ENCODE measurements around the gene NARS2.

NARS2 gene

GRCh38 chr11:78425399-78426070, 149.1 kb downstream of the NARS2 start:
- Histone ChIP-seq H3K14ac (ENCODE audit: low read length) (no peak overlapping the region), H3K4me1 (ENCODE audit: control insufficient read depth in 1 of 2, insufficient read depth in 2 of 2, low read length in 2 of 2) (peaks cover 6 to 20% of the 10 kb centered on the region in 2 experiments), H3K4ac (ENCODE audit: low read depth, low read length) (no peak overlapping the region), H2BK12ac (ENCODE audit: low read length) (no peak overlapping the region), H4K12ac (ENCODE audit: low read depth, low read length) (no peak overlapping the region), H3K79me2 (ENCODE audit: control insufficient read depth, insufficient read depth, low read length, poor library complexity) (no peaks in the 10 kb centered on the region), H4K8ac (ENCODE audit: low read depth, low read length) (no peak overlapping the region), H3K4me2 (ENCODE audit: low read length) (no peak overlapping the region), H2BK5ac (ENCODE audit: low read depth, low read length, poor library complexity) (no peak overlapping the region), H3K27ac (ENCODE audit: low read depth, low read length) (no peak overlapping the region), H2BK120ac (ENCODE audit: insufficient read depth, low read length, poor library complexity) (peak overlapping the region; percentile 41), H3K27me3 (ENCODE audit: insufficient read depth, low read length) (no peaks in the 10 kb centered on the region), H3K36me3 (ENCODE audit: control insufficient read depth in 1 of 2, insufficient read depth in 2 of 2, low read length in 2 of 2) (no peaks in the 10 kb centered on the region), H2AFZ (ENCODE audit: insufficient read depth, low read length, poor library complexity) (no peak overlapping the region), H3K18ac (ENCODE audit: low read length) (no peak overlapping the region), H3K23ac (ENCODE audit: low read length) (no peak overlapping the region), H3K4me3 (ENCODE audit: low read depth, low read length) (no peak overlapping the region), H4K91ac (ENCODE audit: low read depth, low read length) (no peak overlapping the region), H2AK5ac (ENCODE audit: low read length) (no peak overlapping the region), H3K9me3 (ENCODE audit: insufficient read depth, low read depth, low read length) (no peaks in the 10 kb centered on the region), H3K79me1 (ENCODE audit: low read length) (peaks cover 14% of the 10 kb centered on the region), H3K9ac (ENCODE audit: low read length) (no peak overlapping the region)
- no peak for DNase-seq
- no CpG with 5 or more reads among the region's 4 CpGs for WGBS (ENCODE audit: extremely low coverage, insufficient coverage, insufficient read length)

DNA sequence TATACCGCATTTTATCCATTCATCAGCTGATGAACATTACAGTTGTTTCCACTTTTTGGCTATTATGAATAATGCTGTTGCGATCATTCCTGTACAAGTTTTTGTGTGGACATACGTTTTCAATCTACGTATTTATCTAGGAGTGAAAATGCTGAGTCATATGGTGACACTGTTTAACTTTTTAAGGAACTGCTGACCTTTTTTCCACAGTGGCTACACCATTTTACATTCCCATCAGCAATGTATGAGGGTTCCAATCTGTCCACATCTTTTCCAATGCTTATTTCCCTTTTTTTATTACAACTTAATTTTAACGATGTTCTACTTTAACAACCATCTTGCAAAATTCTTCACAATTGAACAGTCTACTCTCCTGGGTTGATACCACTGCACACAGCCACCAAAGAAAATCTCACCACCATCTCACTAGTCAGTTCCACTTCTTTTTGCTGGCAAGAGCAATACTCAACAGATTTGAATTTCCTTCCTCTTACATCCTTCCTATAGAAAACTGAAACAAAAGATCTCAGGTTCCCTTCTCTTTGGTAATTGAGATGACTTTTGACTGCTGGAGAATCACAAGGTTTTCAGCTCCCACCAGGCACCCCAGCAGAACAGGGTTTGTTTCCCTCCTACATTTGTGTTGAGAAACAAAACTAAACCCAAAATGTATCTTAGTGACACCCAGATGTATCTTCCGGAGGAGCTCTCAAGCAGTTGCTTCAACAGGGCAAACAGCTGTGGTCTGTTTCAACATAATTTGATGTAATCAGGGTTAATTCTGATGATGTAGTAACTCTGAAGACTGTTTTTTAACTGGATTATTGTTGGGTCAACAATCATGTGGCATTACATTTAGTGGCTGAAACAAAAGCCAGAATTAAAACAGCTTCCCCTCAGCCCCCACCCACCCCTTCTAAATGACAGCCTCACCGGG, 150.1 kb downstream of the NARS2 start:
- no peak overlapping the region for H3K4me2 ChIP-seq (ENCODE audit: low read length)
- H3K4me3 ChIP-seq (ENCODE audit: low read depth, low read length), result no peak overlapping the region
- H3K27ac ChIP-seq (ENCODE audit: low read depth, low read length), result peak overlapping the region; percentile 74
- no peak overlapping the region for H4K91ac ChIP-seq (ENCODE audit: low read depth, low read length)
- H3K9ac ChIP-seq (ENCODE audit: low read length), result no peak overlapping the region
- H2AFZ ChIP-seq (ENCODE audit: insufficient read depth, low read length, poor library complexity), result no peak overlapping the region
- peak overlapping the region; percentile 56 for H3K18ac ChIP-seq (ENCODE audit: low read length)
- peaks cover 13% of the 10 kb centered on the region for H3K79me1 ChIP-seq (ENCODE audit: low read length)
- H3K4me1 ChIP-seq (ENCODE audit: control insufficient read depth in 1 of 2, insufficient read depth in 2 of 2, low read length in 2 of 2), result peaks cover 6 to 19% of the 10 kb centered on the region in 2 experiments
- H2BK12ac ChIP-seq (ENCODE audit: low read length), result peak overlapping the region; percentile 50
- peak overlapping the region; percentile 64 for H3K14ac ChIP-seq (ENCODE audit: low read length)
- peaks cover 2% of the 10 kb centered on the region for H3K79me2 ChIP-seq (ENCODE audit: control insufficient read depth, insufficient read depth, low read length, poor library complexity)
- H2BK5ac ChIP-seq (ENCODE audit: low read depth, low read length, poor library complexity), result peak overlapping the region; percentile 66
- H4K8ac ChIP-seq (ENCODE audit: low read depth, low read length), result no peak overlapping the region
- peak overlapping the region; percentile 44 for H2BK120ac ChIP-seq (ENCODE audit: insufficient read depth, low read length, poor library complexity)
- 100% methylated on average over 1 of the region's 7 CpGs for WGBS (ENCODE audit: extremely low coverage, insufficient coverage, insufficient read length)
- H3K23ac ChIP-seq (ENCODE audit: low read length), result no peak overlapping the region
- H4K12ac ChIP-seq (ENCODE audit: low read depth, low read length), result no peak overlapping the region
- H2AK5ac ChIP-seq (ENCODE audit: low read length), result peak overlapping the region; percentile 35
- H3K27me3 ChIP-seq (ENCODE audit: insufficient read depth, low read length), result no peaks in the 10 kb centered on the region
- no peaks in the 10 kb centered on the region for H3K36me3 ChIP-seq (ENCODE audit: control insufficient read depth in 1 of 2, insufficient read depth in 2 of 2, low read length in 2 of 2)
- peak in 1 of 2 donors; percentile 55 for DNase-seq
- no peak overlapping the region for H3K4ac ChIP-seq (ENCODE audit: low read depth, low read length)
- no peaks in the 10 kb centered on the region for H3K9me3 ChIP-seq (ENCODE audit: insufficient read depth, low read depth, low read length)

- H3K27ac ChIP-seq (ENCODE audit: low read depth, low read length), result no peak overlapping the region
- no peaks in the 10 kb centered on the region for H3K9me3 ChIP-seq (ENCODE audit: insufficient read depth, low read depth, low read length)
- no peak overlapping the region for H3K18ac ChIP-seq (ENCODE audit: low read length)
- no peak overlapping the region for H3K4ac ChIP-seq (ENCODE audit: low read depth, low read length)
- H3K36me3 ChIP-seq (ENCODE audit: control insufficient read depth in 1 of 2, insufficient read depth in 2 of 2, low read length in 2 of 2), result no peaks in the 10 kb centered on the region
- no CpG with 5 or more reads among the region's 2 CpGs for WGBS (ENCODE audit: extremely low coverage, insufficient coverage, insufficient read length)
- H4K91ac ChIP-seq (ENCODE audit: low read depth, low read length), result no peak overlapping the region
- H2AK5ac ChIP-seq (ENCODE audit: low read length), result no peak overlapping the region
- DNase-seq, result no peak
- no peak overlapping the region for H3K4me3 ChIP-seq (ENCODE audit: low read depth, low read length)
- H3K79me2 ChIP-seq (ENCODE audit: control insufficient read depth, insufficient read depth, low read length, poor library complexity), result peaks cover 3% of the 10 kb centered on the region
- H3K23ac ChIP-seq (ENCODE audit: low read length), result no peak overlapping the region
- no peak overlapping the region for H2AFZ ChIP-seq (ENCODE audit: insufficient read depth, low read length, poor library complexity)
- no peak overlapping the region for H3K9ac ChIP-seq (ENCODE audit: low read length)
- no peak overlapping the region for H2BK5ac ChIP-seq (ENCODE audit: low read depth, low read length, poor library complexity)
- no peak overlapping the region for H3K4me2 ChIP-seq (ENCODE audit: low read length)
- peaks cover 15 to 30% of the 10 kb centered on the region in 2 experiments for H3K4me1 ChIP-seq (ENCODE audit: control insufficient read depth in 1 of 2, insufficient read depth in 2 of 2, low read length in 2 of 2)
- no peak overlapping the region for H3K14ac ChIP-seq (ENCODE audit: low read length)
- peaks cover 23% of the 10 kb centered on the region for H3K79me1 ChIP-seq (ENCODE audit: low read length)
- no peak overlapping the region for H4K8ac ChIP-seq (ENCODE audit: low read depth, low read length)
- no peaks in the 10 kb centered on the region for H3K27me3 ChIP-seq (ENCODE audit: insufficient read depth, low read length)
- H4K12ac ChIP-seq (ENCODE audit: low read depth, low read length), result no peak overlapping the region
- no peak overlapping the region for H2BK120ac ChIP-seq (ENCODE audit: insufficient read depth, low read length, poor library complexity)
- peak overlapping the region; percentile 65 for H2BK12ac ChIP-seq (ENCODE audit: low read length)
Measured at GRCh38 chr11:78423241-78423640, 151.4 kb downstream of the NARS2 start.

DNA sequence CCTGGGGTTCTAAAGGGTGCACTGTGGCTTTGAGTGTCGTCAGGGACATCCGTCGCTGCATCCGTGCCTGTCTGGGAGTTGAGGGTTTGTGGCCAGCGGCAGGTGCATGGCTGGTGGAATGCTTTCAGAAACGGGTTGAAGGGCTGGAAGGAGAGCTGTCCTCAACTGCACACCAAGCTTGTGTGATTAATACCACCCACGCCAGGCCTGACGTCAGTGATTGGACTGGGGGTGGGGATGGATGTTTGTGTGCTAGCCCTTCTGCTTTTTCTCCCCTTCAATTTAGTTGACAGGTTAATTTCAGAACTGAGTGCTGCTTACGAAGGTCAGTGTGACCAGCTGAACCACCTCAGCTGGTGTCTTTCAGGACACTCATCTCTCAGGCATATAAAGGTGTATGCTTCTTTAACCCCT, 153.9 kb downstream of the NARS2 start:
- Histone ChIP-seq H3K27ac (ENCODE audit: low read depth, low read length) (no peak overlapping the region), H3K79me1 (ENCODE audit: low read length) (peaks cover 35% of the 10 kb centered on the region), H3K23ac (ENCODE audit: low read length) (no peak overlapping the region), H3K4me3 (ENCODE audit: low read depth, low read length) (no peak overlapping the region), H2AK5ac (ENCODE audit: low read length) (peak overlapping the region; percentile 64), H3K4me2 (ENCODE audit: low read length) (peak overlapping the region; percentile 19), H2AFZ (ENCODE audit: insufficient read depth, low read length, poor library complexity) (no peak overlapping the region), H2BK5ac (ENCODE audit: low read depth, low read length, poor library complexity) (peak overlapping the region; percentile 24), H3K4me1 (ENCODE audit: control insufficient read depth in 1 of 2, insufficient read depth in 2 of 2, low read length in 2 of 2) (peaks cover 15 to 26% of the 10 kb centered on the region in 2 experiments), H3K36me3 (ENCODE audit: control insufficient read depth in 1 of 2, insufficient read depth in 2 of 2, low read length in 2 of 2) (no peaks in the 10 kb centered on the region), H4K8ac (ENCODE audit: low read depth, low read length) (peak overlapping the region; percentile 17), H4K91ac (ENCODE audit: low read depth, low read length) (no peak overlapping the region), H3K27me3 (ENCODE audit: insufficient read depth, low read length) (no peaks in the 10 kb centered on the region), H2BK120ac (ENCODE audit: insufficient read depth, low read length, poor library complexity) (no peak overlapping the region), H3K9ac (ENCODE audit: low read length) (no peak overlapping the region), H3K9me3 (ENCODE audit: insufficient read depth, low read depth, low read length) (no peaks in the 10 kb centered on the region), H4K12ac (ENCODE audit: low read depth, low read length) (no peak overlapping the region), H2BK12ac (ENCODE audit: low read length) (peak overlapping the region; percentile 83), H3K79me2 (ENCODE audit: control insufficient read depth, insufficient read depth, low read length, poor library complexity) (peaks cover 16% of the 10 kb centered on the region), H3K14ac (ENCODE audit: low read length) (no peak overlapping the region), H3K18ac (ENCODE audit: low read length) (no peak overlapping the region), H3K4ac (ENCODE audit: low read depth, low read length) (no peak overlapping the region)
- peak; percentile 27 to 46 for DNase-seq
- WGBS (ENCODE audit: extremely low coverage, insufficient coverage, insufficient read length), result no CpG with 5 or more reads among the region's 9 CpGs

Data from trophoblast cell (in vitro differentiated cells and primary cell).